ENCODE results near the gene LRRC23. TPM values are rescaled to one million over a fixed set of nuclear protein-coding genes. Genes with fewer than 3 reads are reported as not detected.
A peak's percentile ranks its signal among the peaks of the same experiment; 100 is the strongest.

Gene LRRC23
- total RNA-seq, 1 donor from 2014 or later, result 12.1 TPM

DNA sequence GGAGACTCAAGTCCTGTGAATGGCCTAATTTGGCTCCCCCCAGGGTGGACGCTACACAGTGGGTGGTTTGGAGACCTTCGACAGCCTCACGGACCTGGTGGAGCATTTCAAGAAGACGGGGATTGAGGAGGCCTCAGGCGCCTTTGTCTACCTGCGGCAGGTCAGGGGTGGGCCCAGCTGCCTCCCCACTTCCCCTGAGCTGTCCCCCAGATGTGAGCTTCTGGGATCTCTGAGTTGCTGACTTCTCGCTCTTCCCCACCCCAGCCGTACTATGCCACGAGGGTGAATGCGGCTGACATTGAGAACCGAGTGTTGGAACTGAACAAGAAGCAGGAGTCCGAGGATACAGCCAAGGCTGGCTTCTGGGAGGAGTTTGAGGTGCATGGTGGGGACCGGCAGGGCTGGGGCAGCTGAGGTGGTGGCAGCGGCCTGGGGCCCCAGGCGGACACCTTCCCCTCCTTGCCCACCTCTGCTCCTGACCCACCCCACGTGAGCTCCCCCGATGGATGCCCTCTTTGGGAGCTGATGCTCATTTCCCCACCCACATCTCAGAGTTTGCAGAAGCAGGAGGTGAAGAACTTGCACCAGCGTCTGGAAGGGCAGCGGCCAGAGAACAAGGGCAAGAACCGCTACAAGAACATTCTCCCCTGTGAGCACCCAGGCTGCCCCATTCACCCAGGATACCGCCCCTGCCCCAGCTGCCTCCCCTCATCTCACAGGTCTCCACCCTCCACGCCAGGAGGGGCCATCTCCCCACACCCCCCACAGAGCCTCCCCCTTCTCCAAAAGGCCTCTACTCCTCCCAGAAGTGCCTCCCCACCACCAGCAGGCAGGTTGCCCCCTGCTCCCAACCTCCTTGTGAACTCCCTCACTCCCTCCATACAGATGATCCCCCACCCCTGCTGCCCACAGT, 50.7 kb downstream of the LRRC23 start:
- DNase-seq (ENCODE audit: low read depth), result no peak

DNA sequence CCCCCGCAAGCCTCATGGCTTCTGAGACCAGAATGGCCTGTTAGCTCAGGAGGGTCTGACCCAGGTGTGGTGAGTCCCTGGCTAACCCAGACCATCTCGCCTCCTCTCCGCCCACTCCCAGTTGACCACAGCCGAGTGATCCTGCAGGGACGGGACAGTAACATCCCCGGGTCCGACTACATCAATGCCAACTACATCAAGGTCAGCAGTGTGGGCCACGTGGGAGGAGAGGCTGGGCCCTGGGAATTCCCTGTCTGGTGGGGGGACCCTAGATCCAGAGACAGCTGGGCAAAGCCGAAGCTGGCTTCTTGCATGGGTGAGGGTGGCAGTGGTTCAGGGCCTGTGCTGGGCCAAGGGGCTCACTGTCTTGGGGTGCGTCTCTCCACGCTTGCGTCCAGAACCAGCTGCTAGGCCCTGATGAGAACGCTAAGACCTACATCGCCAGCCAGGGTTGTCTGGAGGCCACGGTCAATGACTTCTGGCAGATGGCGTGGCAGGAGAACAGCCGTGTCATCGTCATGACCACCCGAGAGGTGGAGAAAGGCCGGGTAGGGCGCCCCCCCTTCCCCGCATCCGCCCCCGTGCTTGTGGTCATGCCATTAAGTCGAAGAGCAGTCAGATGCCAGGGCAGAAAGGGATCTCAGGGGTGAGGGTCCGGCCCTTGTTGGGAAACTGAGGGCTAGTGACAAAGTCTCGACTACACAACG, 51.6 kb downstream of the LRRC23 start:
- no peak for DNase-seq (ENCODE audit: low read depth)

DNA sequence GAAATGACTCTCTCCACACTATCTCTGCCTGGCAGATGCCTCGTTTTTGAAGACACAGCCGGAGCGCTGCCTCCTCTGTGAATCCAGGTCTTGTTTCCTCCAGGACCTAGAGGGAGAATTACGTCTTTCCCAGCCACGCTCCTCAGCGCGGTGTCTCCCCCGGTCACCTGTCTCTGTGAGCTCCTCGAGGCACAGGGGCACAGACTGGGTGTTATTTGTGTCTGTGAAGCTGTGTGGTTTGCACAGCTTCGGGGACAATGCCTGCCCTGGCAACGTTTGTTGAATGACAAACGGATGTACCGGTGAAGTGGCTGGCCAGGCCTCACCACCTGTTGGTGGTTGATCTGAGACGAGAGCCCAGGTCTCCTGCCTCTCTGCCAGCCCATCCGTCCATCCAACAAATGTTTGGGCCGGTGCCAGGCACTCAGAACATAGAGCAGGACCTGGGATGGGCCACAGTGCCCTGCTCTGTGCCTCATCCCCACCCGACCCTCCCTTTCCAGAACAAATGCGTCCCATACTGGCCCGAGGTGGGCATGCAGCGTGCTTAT, 52.6 kb downstream of the LRRC23 start:
- peak; percentile 43 for DNase-seq (ENCODE audit: low read depth)

DNA sequence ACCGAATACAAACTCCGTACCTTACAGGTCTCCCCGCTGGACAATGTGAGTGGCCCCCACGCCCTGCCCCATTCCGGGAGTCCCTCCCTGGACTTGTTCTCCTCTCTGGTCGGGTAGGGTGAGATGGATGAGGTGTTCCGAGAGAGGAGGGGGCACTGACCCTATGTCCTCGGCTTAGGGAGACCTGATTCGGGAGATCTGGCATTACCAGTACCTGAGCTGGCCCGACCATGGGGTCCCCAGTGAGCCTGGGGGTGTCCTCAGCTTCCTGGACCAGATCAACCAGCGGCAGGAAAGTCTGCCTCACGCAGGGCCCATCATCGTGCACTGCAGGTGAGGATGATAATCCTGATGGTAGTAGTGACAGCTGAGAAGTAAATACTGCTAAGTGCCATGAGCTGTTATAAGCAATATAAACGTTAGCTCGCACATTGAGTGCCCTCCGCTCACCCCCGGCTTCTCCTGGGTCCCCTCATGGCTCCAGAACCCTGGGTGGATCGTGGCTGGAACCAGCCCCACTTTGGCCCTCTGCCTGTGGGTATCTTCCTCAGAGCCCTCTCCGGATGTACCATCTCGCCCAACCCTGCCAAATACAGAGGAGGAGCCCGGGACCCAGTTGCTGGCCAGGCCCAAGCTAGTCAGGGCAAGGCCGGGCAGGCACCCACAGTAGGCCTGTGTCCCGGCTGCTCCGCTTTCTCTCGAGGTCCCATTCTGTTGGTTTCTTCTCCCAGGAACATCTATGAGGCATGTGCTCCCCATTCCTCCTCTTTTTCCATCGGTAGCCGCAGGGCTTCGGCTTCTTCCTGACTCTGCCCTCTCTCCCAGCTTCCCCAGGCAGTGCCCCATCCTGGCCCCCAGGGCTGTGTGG, 53.4 kb downstream of the LRRC23 start:
- no peak for DNase-seq (ENCODE audit: low read depth)

DNA sequence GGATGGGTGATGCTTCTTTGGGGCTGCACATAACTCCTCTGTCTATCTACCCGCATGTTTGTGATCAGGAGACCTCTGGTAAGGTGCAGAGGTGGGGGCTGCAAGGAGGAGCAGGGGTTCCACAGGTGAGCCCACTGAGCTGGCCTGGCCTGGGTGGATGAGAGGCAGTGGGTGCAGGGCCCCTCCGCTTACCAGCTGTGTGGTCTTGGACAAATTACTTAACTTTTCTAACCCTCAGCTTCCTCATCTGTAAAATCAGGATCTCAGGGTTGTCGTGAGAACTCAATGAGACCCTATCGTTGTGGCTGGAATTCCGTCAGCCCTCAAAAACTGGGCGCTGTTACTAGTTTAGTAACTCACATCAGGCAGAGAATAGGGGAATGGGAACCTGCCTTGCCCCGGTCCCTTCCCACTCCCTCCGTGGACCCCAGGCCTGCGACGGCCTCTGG, 54.0 kb downstream of the LRRC23 start:
- no peak for DNase-seq (ENCODE audit: low read depth)

DNA sequence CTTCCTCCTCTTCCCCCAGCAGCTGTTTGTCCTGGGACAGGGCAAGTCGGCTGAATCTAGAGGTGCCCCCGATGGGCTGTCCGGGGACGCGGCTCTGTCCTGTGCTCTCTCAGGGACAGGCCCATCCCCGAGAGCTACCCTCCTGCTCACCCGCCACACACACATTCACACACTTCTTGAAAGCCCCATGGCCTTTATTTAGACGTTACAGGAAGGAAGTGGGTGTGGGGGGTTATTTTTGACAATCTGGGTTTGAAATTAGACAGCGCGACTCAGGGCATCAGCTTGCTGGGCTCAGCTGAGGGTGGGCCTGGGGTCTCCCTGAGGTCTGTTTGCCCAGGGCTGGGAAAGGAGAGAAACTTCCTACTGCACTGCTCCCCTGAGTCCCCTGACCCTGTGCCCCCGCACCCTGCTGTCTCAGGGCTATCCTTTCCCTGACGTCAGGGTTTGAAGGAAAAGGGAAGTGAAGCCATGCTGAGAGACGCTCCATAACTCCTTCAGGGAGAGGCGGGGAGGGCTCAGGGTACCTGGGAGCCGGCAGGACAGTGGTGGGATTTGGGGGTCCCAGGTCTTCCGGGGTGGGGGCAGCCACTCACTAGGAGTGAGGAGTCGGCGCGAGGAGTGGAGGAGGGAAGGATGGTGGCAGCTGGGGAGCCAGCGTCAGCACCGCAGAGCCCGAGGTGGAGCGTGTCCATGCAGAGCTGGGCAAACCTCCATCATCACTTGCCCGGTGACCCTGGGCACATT, 54.6 kb downstream of the LRRC23 start:
- DNase-seq (ENCODE audit: low read depth), result no peak

DNA sequence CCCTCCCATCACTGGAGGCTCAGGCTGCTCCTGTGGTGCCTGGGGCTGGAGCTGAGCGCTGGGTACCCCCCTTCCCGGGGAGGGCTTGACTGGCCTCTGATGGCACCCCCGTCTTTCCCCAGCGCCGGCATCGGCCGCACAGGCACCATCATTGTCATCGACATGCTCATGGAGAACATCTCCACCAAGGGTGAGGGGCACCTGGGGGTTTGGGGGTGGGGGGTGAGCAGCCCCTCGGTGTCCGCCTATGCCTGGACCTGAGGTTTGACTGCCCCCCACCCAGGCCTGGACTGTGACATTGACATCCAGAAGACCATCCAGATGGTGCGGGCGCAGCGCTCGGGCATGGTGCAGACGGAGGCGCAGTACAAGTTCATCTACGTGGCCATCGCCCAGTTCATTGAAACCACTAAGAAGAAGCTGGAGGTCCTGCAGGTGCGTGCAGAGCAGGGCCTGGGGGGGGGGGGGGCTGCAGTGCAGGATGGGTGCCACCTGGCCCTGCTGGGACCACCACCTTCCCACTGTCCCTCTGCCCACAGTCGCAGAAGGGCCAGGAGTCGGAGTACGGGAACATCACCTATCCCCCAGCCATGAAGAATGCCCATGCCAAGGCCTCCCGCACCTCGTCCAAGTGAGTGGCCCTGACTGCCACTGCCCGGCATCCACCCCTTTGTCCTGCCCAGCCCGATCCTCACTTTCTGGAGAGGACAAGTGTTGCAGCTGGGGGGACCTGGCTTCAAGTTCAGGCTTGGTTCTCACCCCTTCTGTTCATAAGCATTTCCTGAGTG, 55.4 kb downstream of the LRRC23 start:
- no peak for DNase-seq (ENCODE audit: low read depth)

DNA sequence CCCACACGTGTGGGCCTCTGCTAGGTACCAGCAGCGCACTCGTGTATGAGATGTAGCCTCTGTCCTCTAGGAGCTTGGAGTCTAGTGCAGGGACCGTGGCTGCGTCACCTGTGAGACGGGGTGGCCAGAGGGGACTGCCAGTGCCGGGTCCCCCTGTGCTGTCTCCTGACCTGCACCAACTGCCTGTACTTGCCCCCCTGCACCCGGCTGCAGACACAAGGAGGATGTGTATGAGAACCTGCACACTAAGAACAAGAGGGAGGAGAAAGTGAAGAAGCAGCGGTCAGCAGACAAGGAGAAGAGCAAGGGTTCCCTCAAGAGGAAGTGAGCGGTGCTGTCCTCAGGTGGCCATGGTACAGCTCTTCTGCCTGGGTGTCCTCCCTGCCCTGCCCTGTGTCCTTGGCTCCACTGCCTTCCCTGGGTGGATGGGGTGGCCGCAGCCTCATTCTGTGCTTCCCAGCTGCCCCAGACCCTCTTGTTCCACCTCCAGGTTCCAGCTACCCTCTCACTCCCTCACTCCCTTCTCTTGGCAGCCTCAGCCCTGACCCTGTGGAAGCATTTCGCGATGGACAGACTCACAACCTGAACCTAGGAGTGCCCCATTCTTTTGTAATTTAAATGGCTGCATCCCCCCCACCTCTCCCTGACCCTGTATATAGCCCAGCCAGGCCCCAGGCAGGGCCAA, 56.1 kb downstream of the LRRC23 start:
- DNase-seq (ENCODE audit: low read depth), result no peak

DNA sequence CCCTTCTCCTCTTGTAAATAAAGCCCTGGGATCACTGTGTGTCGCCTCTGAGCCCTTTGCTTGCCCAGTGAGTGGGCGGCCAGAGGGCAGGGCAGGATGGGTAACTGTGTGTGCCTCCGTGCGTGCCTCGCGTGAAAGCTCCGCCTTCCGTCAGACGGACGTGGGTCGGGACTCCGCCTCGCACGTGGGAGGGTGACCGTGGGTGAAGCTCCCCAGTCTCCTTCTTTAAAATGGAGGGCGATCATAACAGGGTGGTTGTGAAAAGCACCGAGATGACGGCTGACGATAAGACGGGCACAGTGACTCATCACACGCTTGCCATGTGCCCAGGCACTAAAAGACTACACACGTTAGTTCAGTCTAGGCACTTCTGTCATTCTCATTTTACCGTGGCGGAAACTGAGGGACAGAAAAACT, 56.7 kb downstream of the LRRC23 start:
- peak; percentile 79 for DNase-seq (ENCODE audit: low read depth)

DNA sequence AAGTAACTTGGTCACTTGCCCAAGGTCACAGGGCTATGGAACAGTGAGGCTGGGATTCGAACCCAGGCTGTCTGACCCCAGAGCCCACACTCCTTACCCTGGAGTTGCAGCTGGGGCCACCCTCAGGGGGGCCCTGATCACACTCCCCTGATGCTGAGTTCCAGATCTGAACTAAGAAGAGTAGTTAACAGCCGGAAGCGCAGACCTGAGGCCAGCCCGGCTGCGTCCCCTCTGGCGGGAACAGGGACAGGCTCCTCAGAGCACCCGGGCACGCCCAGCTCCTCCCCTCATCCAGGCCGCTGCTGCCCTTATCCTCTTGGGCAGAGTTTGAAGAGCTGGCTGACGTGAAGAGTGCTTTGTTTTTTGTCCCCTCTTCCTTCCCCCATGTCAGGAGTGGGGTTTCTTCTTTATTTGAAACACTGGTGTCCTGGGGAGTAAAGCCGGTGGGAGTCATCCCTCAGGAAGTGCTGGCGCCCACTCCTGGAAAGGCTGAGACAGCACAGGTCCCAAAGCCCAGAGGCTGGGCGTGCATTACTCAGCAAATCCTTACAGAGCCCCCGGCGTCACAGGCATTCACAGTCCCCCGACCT, 57.2 kb downstream of the LRRC23 start:
- DNase-seq (ENCODE audit: low read depth), result peak; percentile 79

DNA sequence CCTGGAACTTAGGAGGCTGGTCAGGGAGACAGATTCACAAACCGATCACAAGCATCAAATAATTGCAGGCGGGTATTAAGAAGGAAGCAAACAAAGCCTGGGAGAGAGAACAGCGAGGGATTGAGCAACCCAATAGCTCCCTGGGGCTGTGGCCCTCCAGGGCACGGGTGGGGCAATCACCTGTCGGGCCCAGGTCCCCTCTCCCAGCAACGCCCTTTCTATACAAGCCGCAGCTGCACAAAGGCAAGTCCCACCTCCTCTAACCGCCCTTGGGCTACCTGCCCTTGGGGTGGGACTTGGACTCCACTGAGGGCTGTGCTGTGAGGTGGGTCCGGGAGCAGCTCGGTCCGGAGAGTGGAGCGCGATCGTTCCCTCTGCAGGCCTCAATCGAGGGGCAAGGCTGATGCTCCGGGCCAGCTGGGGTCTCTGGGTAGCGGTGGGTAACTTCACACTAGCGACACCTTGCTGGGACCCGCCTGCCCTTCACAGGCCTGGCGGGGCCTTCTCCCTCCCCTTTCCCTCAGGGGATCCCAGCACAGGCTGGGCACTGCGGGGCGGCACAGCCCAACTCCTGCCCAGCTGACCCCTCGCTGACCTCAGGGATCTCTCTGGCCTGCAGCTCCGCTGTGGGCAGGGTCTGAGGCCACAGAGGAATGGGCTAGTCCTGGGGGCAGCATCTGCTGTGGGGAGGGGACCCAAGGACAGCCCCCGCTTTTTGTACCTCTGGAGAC, 57.8 kb downstream of the LRRC23 start:
- DNase-seq (ENCODE audit: low read depth), result no peak

DNA sequence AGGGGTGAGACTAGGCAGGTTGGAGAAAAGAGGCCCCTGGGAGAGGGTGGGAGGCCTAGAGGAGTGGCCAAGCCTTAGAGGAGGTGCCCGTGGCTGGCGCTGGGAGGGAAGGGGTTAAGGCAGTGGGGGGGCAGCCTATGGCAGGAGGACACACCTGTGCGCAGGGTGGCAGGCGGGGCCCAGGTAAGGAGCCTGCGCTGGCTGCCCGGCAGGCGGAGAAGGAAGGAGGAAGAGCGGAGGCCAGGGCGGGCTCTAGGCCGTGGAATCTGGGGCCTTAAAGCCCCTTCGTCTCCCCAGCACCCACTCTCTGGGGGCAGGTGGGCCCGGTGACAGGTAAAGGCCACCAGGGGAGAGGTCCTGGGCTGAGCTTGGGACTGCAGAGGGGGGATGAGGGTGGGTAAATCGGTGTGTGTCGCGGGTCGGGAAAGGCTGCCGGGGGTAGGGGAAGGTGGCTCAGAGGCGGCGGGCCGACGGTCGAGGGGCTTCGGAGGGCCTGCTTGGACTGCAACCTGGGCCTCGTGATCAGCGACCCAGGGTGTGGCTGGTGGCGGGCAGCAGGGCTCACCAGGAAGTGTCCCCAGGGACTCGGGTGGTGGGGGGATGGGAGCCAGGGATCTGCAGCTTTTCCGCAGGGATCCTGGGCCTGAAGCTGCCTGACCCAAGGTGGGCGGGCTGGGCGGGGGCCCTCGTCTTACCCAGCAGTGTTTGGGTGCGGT, 58.6 kb downstream of the LRRC23 start:
- no peak for DNase-seq (ENCODE audit: low read depth)

MicroRNA genes within 50 kb of the gene (microRNA counts, 767-probe panel; counts per million panel counts)
- microRNA hsa-miR-141-3p (not detected), microRNA hsa-miR-200c-3p (not detected)

Small RNAs within 50 kb of the gene (microRNA-seq; reads per million reads assigned to microRNA genes)
- gene MIR141 (6.6 reads per million, percentile 27 among the genes with 10 or more reads in this experiment), gene MIR200C (50.2 reads per million, percentile 48 among the genes with 10 or more reads in this experiment)

Other genes with a start within 250 kb of the LRRC23 start
- gene ING4, start 241.7 kb upstream of the LRRC23 start, total RNA-seq, result 41.0 and 53.8 TPM in 2 replicates
- 16.9 and 22.3 TPM in 2 replicates for gene ZNF384, start 215.4 kb upstream of the LRRC23 start, total RNA-seq
- gene PIANP, start 204.0 kb upstream of the LRRC23 start, total RNA-seq, result not detected in 2 replicates
- gene COPS7A, start 180.8 kb upstream of the LRRC23 start, total RNA-seq, result 118 and 125 TPM in 2 replicates
- 243 and 270 TPM in 2 replicates for gene MLF2, start 151.7 kb upstream of the LRRC23 start, total RNA-seq
- gene PTMS, start 138.5 kb upstream of the LRRC23 start, total RNA-seq, result 140 and 148 TPM in 2 replicates
- gene LAG3, start 132.3 kb upstream of the LRRC23 start, total RNA-seq, result 0.57 TPM in 1 of 2 replicates, not detected in the other
- not detected in 2 replicates for gene CD4, start 115.3 kb upstream of the LRRC23 start, total RNA-seq
- gene GPR162, start 83.0 kb upstream of the LRRC23 start, total RNA-seq, result 2.5 and 4.6 TPM in 2 replicates
- gene P3H3, start 76.4 kb upstream of the LRRC23 start, total RNA-seq, result 21.4 and 25.6 TPM in 2 replicates
- gene GNB3, start 63.9 kb upstream of the LRRC23 start, total RNA-seq, result 1.7 and 2.0 TPM in 2 replicates
- gene CDCA3, start 53.5 kb upstream of the LRRC23 start, total RNA-seq, result 1.9 and 3.5 TPM in 2 replicates
- 146 and 154 TPM in 2 replicates for gene USP5, start 52.7 kb upstream of the LRRC23 start, total RNA-seq
- 1,115 and 1,161 TPM in 2 replicates for gene TPI1, start 37.3 kb upstream of the LRRC23 start, total RNA-seq
- gene SPSB2, start 31.5 kb upstream of the LRRC23 start, total RNA-seq, result 9.5 and 10.0 TPM in 2 replicates
- 9.0 and 9.9 TPM in 2 replicates for gene ENO2, start 9.8 kb downstream of the LRRC23 start, total RNA-seq
- gene ATN1, start 23.1 kb downstream of the LRRC23 start, total RNA-seq, result 11.3 and 15.2 TPM in 2 replicates
- not detected in 2 replicates for gene RNU7-1, start 39.0 kb downstream of the LRRC23 start, total RNA-seq
- 116 and 166 TPM in 2 replicates for gene C12orf57, start 39.2 kb downstream of the LRRC23 start, total RNA-seq
- gene PTPN6, start 46.5 kb downstream of the LRRC23 start, total RNA-seq, result 1.5 TPM in 1 of 2 replicates, not detected in the other
- 222 and 275 TPM in 2 replicates for gene PHB2, start 65.8 kb downstream of the LRRC23 start, total RNA-seq
- gene EMG1, start 66.1 kb downstream of the LRRC23 start, total RNA-seq, result 33.3 and 52.3 TPM in 2 replicates
- 55.7 and 79.8 TPM in 2 replicates for gene LPCAT3, start 113.7 kb downstream of the LRRC23 start, total RNA-seq
- gene C1S, start 155.9 kb downstream of the LRRC23 start, total RNA-seq, result 85.7 and 119 TPM in 2 replicates
- gene C1R, start 187.6 kb downstream of the LRRC23 start, total RNA-seq, result 203 and 282 TPM in 2 replicates
- 10.9 and 12.1 TPM in 2 replicates for gene C1RL, start 204.4 kb downstream of the LRRC23 start, total RNA-seq
- not detected in 2 replicates for gene RBP5, start 224.1 kb downstream of the LRRC23 start, total RNA-seq
- gene CLSTN3, start 225.5 kb downstream of the LRRC23 start, total RNA-seq, result 8.9 and 18.0 TPM in 2 replicates